ENCODE results near the gene RPRD2. TPM values are rescaled to one million over a fixed set of nuclear protein-coding genes. Genes with fewer than 3 reads are reported as not detected.

The RPRD2 gene
- total RNA-seq, 1 donor from 2014 or later = 17.6 TPM

DNA sequence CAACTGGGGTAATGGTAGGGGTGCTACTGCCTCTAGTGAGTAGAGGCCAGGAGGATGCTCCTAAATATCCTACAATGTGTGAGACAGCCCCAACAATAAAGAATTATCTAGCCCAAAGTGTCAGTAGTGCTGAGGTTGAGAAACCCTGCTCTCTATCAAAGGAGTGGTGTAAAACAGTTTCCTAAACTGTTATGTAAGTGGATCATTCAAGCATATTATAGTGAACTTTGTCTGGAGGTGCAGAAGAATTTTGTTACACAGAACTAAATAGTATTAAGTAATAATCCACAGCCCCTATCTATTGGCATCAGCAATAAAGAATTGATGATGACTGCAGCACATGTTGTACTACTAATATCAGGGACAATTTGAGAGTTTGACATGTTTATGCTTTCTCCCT is 103.0 kb downstream of the RPRD2 start:
- no peak for DNase-seq (ENCODE audit: extremely low read depth, low read depth, low spot score)

DNA sequence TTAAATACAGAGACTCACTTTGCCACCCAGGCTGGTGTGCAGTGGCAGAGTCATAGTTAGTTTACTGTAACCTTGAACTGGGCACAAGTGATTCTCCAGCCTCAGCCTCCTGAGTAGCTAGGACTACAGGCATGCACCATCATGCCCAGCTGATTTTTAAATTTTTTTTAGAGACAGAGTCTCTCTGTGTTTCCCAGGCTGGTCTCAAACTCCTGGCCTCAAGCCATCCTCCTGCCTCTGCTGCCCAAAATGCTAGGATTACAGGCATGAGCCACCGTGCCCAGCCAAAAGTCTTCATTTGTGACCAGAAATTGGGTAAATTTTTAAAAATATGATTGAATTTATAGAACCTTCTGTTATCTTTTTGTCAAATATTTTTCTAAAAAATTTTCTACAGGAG is 105.3 kb downstream of the RPRD2 start:
- no peak for DNase-seq (ENCODE audit: extremely low read depth, low read depth, low spot score)

DNA sequence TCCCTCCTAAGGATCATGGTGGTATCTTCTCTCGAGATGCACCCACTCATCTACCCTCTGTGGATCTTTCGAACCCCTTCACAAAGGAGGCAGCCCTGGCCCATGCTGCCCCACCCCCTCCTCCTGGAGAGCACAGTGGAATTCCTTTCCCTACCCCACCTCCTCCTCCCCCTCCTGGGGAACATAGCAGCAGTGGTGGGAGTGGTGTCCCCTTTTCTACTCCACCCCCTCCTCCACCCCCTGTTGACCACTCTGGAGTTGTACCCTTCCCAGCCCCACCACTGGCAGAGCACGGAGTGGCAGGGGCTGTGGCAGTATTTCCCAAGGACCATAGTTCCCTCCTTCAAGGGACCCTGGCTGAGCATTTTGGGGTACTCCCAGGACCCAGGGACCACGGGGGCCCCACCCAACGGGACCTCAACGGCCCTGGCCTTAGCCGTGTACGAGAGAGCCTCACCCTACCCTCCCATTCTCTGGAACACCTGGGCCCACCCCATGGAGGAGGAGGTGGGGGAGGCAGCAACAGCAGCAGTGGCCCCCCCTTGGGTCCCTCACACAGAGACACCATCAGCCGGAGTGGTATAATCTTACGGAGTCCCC is 108.8 kb downstream of the RPRD2 start:
- DNase-seq (ENCODE audit: extremely low read depth, low read depth, low spot score) = no peak

DNA sequence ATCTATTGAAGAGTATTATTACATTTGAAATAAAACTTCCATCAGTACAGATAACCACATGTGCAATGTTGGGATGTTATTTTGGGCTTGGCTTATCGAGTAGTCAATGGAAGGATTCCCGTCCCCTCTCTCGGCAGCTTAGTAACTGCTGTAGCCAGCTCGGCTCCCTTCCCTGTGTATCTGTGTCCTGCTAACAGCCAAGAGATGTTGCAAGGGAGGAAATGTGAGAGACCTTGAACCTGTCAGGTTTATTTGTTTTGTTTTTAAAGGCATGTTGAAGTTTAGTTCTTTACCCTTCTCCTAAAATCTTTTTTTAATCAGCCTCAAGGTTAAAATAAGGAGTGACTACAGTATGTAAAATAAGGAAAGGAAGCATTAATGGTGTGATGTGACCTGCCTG is 109.7 kb downstream of the RPRD2 start:
- no peak for DNase-seq (ENCODE audit: extremely low read depth, low read depth, low spot score)

DNA sequence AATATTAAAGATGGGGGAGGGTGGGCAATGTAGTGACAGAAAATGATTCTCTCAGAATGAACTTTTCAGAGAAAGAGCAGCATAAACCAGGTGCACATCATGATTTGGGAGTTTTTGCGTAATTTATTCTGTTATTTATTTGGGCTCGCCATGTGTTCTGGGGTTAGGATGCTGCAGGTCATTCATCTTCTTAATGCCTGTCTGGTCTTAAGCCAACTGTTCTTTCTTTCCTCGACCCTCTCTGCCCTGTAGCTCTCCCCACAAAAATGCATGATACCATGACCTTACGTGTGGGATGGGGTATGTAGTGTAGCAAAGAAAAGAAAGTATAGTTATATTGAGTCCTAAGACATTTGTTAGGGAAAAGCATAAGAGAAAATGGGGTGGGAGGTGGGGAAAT is 110.9 kb downstream of the RPRD2 start:
- no peak for DNase-seq (ENCODE audit: extremely low read depth, low read depth, low spot score)

DNA sequence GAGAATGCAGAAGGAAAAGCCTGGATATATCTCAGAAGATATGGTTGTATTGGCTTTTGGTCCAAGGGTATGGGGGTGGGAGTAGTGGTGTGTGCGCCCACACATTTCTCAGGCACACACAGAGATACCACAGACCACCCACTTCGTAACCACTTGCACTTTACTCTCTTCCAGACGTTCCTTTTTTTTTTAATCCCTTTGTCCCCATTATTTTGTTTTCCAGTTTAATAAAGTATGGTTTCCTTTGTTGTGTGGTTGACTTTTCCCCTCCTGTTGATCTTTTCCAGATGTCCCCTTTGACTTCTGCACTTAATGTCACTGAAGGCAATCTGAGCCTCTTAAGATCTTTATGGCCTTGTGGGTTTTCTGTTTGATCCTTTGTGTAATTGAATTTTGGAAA is 112.8 kb downstream of the RPRD2 start:
- DNase-seq (ENCODE audit: extremely low read depth, low read depth, low spot score) = no peak

DNA sequence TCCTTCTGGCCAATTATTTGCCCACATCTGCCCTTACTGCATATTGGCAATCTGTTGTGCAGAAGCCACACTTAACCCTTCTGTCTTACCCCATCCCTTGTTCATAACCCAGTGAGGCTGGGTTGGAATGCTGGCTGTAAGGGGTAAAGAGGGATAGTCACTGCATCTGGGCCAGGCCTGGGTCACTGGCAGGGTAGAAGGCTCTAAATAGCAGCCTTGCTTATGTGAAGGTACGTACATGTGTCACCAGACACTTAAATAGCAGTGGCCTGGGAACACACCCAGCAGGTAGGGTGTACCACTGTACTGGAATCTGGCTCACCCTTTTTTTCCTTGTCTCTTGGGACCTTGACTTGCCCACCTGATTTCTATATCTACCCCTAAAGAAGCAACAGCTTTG is 113.4 kb downstream of the RPRD2 start:
- no peak for DNase-seq (ENCODE audit: extremely low read depth, low read depth, low spot score)

DNA sequence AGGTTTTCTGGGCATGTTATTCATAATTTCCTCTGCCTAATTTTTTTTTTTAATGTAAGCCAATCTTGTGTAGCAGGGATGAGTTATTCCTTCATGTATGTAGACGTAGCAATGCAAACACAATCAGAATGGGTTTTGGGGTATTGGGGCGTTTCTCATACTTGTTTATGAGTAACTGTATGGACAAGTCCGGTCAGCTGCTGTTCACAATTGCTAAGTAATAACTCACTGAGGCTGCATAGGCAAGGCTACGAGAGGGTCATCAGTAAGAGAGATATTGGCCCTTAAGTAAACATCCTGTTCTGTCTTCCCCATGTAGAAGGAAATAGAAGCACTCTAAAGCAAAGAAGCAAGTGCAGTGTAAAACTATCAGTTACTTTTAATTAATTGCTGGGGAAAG is 113.8 kb downstream of the RPRD2 start:
- DNase-seq (ENCODE audit: extremely low read depth, low read depth, low spot score) = no peak

DNA sequence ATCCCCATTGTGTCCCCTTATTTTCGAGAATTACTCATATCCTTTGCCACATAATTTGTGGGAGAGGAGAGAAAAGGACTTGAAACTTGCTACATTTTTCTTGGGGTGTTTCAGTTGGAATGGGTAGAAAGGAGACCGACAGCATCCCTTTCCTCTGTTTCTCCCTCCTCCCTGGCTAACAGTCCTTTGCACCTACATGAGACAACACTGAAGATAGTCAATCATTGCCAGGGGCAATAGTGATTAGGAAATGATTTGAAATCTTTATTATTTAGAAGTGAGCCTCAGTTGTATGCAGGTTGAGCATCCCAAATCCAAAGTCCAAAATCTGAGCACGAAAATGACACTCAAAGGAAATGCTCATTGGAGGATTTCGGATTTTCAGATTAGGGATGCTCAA is 115.4 kb downstream of the RPRD2 start:
- no peak for DNase-seq (ENCODE audit: extremely low read depth, low read depth, low spot score)

DNA sequence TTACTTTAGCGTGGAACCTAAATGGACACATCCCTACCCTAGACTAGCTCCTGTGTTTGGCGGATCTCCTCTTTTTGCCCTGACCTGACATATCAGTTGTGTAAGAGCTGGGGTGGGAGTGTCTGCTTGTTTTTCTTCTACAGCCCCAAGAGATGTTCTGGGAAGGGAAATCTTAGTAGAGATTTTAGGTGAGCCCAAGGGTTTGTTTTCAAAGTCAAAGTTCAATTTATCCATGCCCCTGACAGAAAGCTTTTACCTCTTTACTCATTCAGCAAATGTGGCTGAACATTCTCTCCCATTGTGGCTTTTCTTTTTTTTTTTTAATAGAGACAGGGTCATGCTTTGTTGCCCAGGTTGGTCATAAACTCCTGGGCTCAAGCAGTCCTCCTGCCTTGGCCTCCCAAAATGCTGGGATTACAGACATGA is 116.0 kb downstream of the RPRD2 start:
- DNase-seq (ENCODE audit: extremely low read depth, low read depth, low spot score) = no peak

DNA sequence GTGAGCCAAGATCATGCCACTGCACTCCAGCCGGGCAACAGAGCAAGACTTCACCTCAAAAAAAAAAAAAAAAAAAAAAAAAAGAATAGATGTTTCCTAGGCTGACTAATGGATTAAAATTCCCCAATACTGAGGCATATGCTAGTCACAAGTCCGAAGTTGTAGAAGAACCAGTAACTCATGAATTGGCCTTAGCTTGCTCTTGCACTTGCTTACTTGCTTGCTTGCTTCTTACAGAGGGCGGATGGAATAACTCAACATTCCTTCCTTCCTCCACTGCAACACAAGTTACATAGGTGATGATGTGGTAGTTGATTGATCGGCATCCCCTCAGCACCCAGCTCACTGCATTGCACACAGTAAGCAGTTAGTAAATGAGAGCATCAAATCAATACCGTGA is 120.5 kb downstream of the RPRD2 start:
- DNase-seq (ENCODE audit: extremely low read depth, low read depth, low spot score) = no peak

DNA sequence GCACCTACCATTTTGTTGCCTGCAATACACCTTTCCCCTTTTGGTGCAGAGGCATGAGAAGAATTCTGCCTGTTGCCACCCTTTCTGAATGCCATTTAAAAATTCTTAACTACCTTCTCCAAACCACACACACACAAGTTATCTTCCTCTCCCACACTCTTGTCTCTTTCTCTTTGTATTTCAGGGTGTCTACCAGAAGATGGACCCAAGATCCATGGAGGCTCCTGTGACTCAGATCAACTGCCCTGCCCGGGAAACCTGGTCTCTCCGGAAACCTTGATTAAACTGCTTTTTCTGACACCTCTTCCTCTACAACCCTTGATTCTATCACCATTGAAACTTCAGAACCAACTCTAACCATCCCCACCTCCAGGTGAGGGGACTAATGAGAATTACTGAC is 120.9 kb downstream of the RPRD2 start:
- no peak for DNase-seq (ENCODE audit: extremely low read depth, low read depth, low spot score)

DNA sequence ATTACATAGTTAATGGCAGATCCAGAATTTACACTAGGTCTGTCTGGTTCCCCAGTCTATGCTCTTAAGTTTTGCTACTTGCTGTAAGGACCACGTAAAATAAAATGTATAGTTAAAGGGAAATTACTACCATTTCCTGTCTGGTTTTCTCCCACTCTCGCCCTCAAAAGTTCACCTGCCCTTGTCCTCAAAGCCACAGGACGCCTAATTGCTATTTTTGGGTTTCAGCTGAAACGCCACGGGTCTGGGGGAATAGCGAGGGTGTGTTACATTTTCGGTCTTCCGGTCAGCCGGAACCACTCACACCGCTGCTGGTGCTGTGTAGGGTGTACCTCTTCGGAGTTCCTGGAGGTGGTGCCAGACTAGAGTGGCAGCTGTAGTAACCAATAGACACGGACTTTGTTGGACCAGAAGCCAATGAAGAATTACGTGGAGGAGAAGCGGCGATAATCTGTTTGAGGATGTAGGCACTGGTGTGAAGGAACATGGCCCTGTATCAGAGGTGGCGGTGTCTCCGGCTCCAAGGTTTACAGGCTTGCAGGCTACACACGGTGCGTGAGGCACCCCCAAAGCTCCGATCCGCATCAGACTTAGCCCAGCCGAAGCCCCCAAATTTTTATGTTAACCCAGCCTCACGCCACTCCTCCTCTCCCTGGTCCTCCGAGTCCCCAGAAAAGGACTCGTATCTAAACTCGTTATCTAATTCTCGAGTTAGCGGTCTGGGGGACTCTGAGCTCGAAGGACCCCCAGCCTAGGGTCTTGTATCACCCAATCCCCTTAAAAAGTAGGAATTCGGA is 123.2 kb downstream of the RPRD2 start, which contains the start of gene TARS2:
TSS of gene TARS2 (plus strand) at position 454 of the 797 bp plus-strand sequence. CDS start at position 486, 32 bp downstream.
- peak; percentile 94 for DNase-seq (ENCODE audit: extremely low read depth, low read depth, low spot score)

DNA sequence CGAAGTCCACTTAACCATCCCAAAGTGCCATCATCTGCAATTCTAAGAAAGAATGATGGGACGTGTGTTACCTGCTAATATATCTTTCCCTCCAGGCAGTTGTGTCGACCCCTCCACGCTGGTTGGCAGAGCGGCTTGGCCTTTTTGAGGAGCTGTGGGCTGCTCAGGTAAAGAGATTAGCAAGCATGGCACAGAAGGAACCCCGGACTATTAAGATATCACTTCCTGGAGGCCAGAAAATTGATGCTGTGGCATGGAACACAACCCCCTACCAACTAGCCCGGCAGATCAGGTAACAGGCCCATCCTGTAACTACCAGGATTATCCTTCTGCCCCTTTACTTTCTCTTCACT is 123.8 kb downstream of the RPRD2 start:
- DNase-seq (ENCODE audit: extremely low read depth, low read depth, low spot score) = no peak

DNA sequence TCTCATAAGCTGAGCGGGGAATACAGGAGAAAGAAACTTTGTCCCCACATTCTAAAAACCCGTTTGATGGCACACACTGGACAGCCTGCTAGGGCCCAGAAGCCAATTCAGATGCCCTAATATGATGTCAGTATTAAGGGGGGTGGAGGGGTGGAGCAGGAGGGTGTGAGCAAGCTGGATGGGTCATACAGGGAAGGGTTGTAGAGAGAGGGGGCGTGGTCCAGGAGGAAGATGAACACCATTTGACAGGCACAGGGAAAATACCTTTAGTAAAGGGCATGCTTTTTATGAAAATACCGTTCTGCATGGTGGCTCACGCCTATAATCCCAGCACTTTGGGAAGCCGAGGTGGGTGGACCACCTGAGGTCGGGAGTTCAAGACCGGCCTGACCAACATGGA is 129.2 kb downstream of the RPRD2 start:
- no peak for DNase-seq (ENCODE audit: extremely low read depth, low read depth, low spot score)

DNA sequence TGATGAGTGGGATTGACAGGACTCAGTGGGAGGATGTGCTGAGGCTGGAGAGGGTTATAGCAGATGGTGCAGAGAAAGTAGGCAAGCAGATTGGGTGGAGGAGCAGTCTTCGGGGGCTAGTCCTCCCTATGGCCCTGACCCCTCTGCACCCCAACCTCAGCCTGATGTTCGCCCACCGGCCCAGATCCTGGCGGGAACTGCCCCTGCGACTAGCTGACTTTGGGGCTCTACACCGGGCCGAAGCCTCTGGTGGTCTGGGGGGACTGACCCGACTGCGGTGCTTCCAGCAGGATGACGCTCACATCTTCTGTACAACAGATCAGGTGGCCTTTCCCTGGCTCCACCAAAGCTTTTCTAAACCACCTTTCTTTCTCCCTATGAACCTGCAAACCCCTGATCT is 134.4 kb downstream of the RPRD2 start:
- no peak for DNase-seq (ENCODE audit: extremely low read depth, low read depth, low spot score)

DNA sequence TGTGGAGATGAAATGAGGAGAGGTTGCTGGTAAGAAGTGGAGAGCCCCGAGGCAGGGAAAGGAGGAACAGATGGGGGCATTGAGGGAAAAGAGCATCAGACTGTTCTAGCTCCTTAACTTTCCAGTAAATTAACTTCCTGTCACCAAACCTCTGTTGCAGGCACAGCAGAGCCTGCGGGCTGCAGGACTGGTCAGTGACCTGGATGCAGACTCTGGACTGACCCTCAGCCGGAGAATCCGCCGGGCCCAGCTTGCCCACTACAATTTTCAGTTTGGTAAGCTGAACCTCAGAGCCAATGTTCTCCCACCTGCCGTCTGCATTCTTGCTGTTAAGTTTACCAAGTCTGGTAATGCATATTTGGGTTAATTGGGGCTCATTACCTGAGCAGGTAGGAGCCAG is 141.5 kb downstream of the RPRD2 start:
- no peak for DNase-seq (ENCODE audit: extremely low read depth, low read depth, low spot score)

DNA sequence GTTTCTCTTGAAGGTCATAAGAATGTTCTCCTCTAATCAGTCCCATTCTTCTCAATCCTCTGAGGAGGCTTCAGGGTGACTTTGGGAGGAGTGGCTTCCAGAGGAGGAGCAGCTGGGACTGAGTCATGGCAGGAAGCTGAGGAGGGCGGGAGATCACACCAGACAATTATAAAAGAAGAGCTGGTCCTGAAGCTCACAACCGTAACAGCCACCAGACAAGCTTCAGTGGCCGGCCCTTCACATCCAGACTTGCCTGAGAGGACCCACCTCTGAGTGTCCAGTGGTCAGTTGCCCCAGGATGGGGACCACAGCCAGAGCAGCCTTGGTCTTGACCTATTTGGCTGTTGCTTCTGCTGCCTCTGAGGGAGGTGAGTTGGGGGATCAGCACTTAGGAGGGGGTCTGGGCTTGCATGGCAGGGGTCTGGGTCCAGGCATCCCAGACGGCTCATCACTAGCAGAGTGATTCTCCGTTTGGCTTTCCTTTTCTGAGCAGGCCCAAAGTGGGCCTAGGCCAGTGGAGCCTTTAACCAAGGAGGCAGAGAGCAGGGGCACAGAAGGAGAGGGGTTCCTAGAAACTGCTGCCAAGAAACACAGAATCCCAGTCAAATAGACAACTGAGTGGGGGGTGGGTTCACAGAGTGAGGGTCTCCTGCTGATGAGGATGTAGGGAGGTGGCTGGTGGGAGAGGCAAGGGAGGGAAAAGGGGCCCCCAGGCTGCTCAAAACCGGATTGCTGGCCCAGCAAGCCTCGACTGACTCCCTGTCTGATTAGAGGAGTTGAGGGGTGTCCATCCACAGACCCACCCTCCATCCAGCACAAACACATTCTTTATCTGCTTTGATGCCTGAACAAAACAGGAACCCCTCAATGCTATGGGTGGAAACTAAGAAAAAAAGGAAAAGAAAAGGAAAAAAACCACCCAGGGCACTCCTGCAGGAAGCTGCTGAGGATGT is 144.2 kb downstream of the RPRD2 start, which contains the start of gene ECM1:
TSS of gene ECM1 (plus strand) at position 198 of the 953 bp plus-strand sequence. CDS start at position 299, 101 bp downstream.
- no peak for DNase-seq (ENCODE audit: extremely low read depth, low read depth, low spot score)

DNA sequence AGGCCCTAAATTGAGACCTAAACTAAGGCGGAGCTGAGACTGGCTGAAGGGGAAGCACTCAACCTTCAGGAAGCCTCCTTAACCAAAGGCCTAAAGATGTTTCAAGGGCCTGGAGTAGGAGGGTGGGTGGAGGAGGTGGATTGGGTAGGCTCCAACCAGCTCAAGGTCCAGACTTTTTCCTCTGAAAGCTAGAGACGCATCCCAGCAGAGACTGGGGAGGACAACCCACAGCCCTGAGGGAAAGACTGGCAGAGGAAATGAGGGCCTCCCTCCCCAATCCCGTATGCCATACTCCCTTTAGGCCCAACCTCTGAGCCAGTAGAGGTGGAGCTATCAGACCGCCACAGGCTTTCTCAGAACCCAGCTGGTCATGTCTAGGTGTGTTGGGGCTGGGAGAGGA is 145.0 kb downstream of the RPRD2 start:
- DNase-seq (ENCODE audit: extremely low read depth, low read depth, low spot score) = no peak

DNA sequence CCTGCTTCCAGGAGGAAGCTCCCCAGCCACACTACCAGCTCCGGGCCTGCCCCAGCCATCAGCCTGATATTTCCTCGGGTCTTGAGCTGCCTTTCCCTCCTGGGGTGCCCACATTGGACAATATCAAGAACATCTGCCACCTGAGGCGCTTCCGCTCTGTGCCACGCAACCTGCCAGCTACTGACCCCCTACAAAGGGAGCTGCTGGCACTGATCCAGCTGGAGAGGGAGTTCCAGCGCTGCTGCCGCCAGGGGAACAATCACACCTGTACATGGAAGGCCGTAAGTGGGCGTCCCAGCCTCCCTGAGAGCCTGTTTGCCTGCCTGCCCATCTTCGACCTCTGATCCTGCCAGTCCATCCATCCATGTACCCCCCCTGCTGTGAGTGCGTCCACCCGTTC is 147.6 kb downstream of the RPRD2 start:
- DNase-seq (ENCODE audit: extremely low read depth, low read depth, low spot score) = no peak

DNA sequence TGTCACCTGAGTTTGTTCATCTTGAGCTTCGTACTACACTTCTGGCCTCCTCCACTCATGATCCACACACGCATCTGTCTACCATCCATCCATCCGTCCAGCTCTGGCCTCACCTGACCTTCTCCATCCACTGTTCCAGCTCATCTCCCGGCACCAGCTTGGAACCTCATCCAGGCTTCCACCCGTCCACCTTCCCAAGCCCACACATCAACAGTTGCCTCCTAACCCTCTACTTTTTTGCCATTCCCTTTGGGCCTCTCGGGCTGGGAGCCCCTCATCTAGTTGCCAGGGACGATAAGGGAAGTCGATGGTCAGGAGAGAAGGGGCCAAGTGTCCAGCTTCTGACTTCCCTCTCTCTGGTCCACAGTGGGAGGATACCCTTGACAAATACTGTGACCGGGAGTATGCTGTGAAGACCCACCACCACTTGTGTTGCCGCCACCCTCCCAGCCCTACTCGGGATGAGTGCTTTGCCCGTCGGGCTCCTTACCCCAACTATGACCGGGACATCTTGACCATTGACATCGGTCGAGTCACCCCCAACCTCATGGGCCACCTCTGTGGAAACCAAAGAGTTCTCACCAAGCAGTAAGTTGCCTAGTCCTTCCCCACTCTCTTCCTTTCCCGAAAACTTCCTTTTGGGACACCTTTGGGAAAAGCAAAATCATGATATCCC is 148.2 kb downstream of the RPRD2 start:
- no peak for DNase-seq (ENCODE audit: extremely low read depth, low read depth, low spot score)
